Activated CD8-positive, alpha-beta memory T cell treated with anti-CD3 and anti-CD28 coated beads, Interleukin-2, amount 50 U/mL, for 1 hour (primary cell): ENCODE data around the gene PPP2R5A.
"Not testable (repeated sequence)": the region's sequence is repeated elsewhere in the genome, so short reads cannot be mapped to it uniquely, and the experiment has no call there.

Experiments used
- DNase-seq: peaks from one replicate; pipeline ENCODE4 v3.0.0-alpha.2; 2020; ENCODE audit errors: extremely low read depth

The PPP2R5A gene

DNA sequence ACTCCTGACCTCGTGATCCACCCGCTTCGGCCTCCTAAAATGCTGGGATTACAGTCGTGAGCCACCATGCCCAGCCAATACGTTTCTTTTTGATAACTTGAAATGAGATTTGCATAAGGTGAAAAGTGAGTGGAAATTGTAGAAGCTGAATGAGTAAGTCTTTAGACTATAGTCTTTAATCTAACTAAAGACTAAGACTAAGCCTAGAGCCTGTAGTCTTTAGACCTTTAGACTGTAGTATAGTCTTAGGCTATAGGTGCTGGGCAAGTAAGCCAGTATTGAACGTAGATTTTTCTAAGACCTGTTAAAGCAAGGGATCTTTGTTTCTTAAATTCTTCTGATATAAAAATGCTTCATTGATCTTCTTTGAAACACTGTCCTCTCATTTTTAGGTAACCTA lies 12.1 kb downstream of the PPP2R5A start:
- DNase-seq: no peak

DNA sequence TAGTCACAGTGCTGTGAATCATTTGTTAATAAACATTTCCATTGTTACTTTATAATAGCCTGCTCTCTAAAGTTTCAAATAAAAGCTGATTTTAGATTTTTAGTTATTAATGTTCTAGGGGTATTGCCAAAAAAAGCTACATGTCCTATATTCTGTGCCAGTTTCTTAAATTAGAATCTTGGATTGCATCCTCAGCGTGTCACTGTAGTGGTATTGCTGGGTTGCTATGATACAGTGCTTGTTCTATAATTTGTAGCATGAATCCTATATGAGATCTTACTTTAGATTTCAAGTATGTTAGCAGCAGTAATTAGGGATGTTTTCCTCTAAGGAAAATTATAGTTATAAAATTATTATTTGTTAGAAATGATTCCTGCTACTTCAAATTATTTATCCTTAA lies 16.4 kb downstream of the PPP2R5A start:
- DNase-seq: no peak

DNA sequence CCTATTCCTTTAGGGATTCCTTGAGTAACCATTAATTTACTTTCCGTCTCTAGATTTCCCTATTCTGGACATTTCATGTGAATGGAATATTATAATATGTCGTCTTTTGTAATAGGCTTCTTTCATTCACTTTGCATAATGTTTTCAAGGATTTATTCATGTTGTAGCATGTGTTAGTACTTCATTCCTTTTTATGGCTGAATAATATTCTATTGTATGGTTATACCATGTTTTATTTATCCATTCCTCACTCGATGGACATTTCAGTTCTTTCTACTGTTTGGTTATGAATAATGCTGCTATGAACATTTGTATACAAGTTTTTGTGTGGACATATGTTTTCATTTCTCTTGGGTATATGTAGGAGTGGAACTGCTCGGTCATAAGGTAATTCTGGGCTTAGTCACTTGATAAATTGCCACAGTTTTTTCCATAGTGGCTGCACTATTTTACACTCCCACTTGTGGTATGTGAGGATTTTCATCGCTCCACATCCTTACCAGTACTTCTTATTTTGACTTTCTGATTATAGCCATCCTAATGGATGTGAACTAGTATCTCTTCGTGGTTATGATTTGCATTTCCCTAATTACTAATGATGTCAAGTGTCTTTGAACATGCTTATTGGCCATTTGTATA lies 17.7 kb downstream of the PPP2R5A start:
- no peak for DNase-seq

DNA sequence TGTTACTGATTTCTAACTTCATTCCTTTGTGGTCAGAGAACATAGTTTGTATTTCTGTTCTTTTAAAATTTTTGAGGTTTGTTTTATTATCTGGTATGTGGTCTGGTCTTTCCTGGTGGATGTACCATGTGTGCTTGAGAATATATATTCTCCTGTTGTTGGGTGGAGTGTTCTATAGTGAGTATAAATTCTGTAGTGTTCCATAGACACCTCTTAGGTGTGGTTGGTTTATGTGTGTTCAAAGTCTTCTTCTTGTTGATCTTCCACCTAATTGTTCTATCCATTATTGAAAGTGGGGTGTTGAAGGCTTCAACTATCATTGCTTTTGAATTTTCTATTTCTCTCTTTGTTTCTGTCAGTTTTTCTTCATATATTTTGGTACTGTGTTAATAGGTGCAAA lies 20.1 kb downstream of the PPP2R5A start:
- DNase-seq: no peak

DNA sequence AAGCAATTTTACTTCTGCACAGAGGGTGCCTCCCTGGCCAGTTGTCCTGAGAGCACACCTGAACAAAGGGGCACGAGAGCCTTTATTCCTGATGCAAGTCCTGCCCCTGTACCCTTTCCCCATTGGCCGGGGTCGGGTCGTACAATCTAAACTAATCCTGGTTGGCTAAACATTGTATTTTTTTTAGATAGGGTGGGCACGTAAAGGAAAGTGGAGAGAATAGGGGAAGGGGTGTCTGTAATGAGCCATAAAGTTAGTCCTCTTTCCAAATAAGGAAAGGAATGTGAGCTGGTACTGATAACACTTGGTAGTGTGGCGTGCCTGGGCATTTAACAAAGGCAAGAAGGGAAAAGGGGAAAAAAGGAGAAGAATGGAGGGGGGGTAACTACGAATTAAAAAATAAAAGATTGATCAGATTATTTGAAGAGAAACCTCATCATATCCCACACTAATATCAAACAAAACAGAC lies 20.8 kb downstream of the PPP2R5A start:
- not testable (repeated sequence) for DNase-seq

DNA sequence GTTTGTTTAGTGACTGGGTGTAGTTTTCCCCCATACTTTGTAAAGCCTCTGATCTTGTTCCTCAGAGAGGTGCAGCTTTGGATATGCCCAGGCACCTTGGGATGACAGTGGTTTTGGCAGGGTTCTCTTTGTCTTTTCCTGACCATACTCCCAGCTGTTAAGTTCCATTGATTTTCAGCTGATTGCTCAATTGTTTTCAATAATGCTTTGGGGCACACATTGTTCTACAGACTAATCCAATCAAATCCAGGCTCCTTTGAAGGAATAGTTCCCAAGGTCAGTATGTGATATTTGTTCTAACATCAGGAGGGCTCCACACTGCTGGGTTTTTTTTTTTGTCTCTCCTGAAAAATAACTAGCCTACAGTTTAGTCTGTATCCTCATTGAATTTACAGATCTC lies 24.8 kb downstream of the PPP2R5A start:
- DNase-seq: no peak

DNA sequence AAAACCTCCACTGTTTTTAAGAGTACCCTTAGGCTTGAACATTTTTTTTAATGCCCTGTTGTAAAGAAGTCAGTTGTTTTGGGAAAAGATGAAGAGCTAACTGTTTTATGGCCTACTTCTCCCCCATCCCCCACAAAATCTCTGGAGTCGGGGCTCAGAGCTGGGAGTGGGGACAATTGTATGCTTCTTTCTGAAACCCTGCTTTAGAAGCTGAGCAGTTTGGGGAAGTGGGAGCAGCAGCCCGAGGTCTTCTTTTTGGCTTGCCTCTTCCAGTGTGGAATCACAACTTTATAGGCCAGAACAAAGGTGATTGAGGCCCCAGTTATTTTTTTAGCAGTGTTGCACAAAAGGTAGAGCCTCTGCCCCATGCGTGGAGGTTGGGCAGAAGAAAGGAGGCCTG lies 25.2 kb downstream of the PPP2R5A start:
- DNase-seq: no peak

DNA sequence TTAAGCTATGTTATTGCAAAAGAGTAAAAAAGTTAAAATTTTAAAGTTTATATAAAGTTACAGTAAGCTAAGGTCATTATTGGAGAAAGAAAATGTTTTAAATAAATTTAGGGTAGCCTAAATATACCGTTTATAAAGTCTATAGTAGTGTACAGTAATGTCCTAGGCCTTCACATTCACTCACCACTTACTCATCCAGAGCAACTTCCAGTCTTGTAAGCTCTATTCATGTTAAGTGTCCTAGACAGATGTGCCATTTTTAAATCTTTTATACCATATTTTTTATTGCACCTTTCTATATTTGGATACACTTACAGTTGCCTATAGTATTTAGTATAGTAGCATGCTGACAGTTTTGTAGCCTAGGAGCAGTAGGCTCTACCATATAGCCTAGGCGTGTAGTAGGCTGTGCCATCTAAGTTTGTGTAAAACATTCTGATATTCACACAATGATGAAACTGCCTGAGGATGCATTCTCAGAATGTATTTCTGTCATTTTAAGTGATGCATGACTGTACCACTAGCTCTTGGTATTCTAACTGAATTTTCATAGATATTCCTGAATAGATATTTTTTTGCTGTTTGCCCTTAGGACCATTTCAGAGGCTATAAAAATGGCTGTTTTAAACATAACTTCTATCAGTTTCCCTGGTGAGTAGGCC lies 26.8 kb downstream of the PPP2R5A start:
- DNase-seq: no peak

DNA sequence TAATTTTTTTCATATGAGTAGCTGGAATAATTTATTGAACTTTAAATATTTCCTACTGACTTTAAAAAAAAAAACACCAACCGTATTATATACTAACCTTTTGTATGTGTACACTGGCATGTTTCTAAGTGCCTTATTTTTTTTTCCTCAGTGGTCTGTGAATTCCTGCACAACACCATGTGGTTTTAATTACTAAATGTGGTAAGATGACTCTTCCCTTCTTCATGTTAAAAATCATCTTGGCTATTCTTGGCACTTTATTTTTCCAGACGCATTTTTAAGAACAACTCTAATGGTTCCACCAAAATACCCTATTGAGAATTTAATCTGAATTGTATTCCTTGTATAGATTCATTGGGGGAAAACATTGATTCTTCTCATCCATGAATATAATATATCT lies 28.4 kb downstream of the PPP2R5A start:
- DNase-seq: no peak

DNA sequence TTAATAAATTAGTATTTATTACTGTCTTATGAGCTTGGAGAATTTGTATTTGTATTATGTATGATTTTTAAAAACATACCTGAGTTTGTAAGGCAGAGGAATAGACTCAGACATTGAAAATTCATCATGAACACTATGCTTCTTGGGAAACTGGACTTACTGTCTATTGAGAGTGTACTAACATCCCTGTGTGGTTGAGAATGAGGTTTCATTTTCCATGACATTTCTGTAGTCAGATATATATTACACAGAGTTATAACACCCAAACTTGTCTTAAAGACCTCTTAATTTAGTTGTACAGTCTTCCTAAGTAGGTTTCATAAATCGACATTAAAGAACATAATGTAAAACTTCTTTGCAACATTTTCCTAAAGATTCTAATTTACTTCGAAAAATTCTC lies 30.0 kb downstream of the PPP2R5A start:
- DNase-seq: no peak

DNA sequence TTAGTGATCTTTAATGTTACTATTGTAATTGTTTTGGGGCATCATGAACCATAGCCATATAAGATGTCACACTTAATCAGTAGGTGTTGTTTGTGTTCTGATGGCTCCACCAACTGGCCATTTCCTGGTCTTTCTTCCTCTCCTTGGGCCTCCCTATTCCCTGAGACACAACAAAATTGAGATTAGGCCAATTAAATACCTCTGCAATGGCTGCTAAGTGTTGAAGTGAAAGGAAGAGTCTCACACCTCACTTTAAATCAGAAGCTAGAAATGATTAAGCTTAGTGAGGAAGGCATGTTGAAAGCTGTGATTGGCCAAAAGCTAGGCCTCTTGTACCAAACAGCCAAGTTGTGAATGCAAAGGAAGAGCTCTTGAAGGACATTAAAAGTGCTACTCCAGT lies 30.7 kb downstream of the PPP2R5A start:
- DNase-seq: no peak

DNA sequence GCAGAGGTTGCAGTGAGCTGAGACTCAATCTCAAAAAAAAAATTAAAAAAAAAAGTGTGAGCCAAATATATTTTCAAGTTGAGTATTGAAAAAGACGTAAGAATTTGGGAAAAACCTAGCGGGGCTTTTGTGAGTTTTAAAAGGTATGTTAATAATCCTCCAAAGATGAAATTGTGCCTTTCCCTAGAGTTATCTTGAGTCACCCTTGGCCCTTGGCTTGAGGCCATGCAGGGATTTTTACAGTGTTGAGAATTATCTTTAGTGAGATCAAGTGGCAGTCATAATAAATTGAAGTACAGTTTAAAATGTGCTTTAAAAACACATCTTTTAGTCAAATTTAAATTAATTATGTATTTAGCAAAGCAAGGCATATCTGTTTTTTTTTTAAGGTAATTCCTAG lies 32.7 kb downstream of the PPP2R5A start:
- no peak for DNase-seq

DNA sequence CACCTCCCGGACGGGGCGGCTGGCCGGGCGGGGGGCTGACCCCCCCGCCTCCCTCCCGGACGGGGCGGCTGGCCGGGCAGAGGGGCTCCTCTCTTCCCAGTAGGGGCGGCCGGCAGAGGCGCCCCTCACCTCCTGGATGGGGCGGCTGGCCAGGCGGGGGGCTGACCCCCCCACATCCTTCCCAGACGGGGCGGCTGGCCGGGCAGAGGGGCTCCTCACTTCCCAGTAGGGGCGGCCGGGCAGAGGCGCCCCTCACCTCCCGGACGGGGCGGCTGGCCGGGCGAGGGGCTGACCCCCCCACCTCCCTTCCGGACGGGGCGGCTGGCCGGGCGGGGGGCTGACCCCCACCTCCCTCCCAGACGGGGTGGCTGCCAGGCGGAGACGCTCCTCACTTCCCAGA lies 35.8 kb downstream of the PPP2R5A start:
- not testable (repeated sequence) for DNase-seq

DNA sequence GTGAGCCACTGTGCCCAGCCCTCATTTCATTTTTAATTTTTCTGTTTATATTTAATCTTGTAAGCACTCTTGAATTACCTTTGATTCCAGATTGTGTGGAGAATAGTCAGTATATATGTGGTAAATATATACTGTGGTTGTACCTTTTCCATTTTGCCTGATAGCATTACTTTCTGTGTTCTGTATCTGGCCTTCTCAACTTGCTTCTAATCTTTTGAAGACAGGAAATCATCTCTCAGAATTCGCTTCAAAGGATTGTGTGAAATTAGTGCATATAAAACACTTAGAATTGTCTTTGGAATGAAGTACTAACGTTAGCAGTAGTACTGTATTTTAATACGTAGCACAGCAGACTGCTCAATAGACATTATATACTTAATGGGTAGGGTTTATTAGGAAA lies 37.9 kb downstream of the PPP2R5A start:
- DNase-seq: no peak

DNA sequence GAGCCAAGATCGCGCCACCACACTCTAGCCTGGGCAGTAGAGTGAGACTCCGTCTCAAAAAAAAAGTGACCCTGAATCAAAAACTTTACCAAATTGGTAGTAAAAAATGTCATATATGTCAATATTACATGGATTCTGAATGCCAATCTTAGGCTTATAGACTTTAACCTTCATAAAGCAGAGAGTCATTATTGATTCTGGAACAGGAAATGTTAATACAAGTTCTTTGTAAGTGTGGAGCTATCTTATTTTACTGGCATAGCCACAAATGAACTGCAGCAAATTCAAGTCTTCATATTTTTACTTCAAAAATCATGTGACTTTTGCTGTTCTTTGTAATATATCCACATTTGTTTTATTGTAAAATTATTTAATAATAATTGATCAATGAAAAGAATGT lies 41.3 kb downstream of the PPP2R5A start:
- DNase-seq: no peak

DNA sequence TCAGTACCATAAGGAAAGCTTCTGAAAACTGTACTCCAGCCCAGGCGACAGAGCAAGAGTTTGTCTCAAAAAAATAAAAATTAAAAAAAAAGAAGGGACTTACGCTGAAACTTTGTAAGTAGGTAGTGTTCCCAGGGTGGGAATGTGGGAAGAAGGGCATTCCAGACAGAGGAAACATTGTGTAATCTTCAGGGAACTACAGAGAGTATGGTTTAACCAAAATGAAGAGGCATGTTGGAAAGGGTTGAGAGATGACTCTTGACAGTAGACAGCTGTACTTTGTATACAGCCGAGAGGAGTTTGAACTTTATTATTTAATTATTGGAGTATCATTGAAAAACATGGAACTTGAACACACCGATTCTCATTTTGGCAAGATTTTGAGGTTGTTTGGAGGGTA lies 43.0 kb downstream of the PPP2R5A start:
- DNase-seq: no peak

DNA sequence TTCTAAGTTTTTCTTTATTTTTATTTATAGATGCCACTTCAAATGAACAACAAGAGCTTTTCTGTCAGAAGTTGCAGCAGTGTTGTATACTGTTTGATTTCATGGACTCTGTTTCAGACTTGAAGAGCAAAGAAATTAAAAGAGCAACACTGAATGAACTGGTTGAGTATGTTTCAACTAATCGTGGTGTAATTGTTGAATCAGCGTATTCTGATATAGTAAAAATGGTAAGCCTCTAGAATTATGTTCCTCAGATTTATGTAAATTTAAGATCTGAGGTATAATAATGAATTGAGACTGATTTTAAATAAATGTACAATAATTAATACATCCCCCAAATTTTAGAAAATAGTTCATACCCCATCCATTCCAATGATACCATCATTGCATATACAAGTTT lies 43.9 kb downstream of the PPP2R5A start:
- DNase-seq: no peak

DNA sequence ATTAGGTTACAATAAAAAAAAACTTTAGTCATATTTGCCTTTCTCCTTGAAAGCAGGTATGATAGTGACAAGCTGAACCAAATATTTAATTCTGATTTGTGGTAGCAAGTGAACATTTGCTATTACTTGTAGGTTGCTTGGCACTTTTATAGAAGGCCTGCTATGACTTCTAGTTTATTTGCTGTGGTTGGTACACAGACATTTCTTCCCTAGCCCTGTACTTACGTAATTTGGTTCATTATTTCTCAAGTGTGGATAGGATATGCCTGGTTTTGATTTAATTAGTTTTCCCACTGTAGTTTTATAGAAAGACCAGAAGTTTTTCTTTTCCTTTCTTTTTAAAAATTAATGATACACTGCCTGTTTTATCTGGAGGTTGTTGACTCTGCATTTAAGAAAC lies 55.9 kb downstream of the PPP2R5A start:
- DNase-seq: no peak

DNA sequence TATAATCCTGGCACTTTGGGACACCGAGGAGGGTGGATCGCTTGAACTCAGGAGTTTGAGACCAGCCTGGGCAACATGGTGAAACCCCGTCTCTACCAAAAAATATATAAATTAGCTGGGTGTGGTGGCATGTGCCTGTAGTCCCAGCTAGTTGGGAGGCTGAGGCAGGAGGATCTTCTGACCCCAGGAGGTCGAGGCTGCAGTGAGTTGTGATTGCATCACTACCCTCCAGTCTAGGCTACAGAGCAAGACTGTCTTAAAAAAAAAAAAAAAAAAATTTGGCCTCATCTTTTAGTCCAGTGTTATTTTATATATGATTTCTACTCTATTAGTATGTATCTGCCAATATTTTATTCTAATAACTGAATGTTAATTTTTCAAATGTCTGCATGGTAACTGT lies 59.7 kb downstream of the PPP2R5A start:
- no peak for DNase-seq

DNA sequence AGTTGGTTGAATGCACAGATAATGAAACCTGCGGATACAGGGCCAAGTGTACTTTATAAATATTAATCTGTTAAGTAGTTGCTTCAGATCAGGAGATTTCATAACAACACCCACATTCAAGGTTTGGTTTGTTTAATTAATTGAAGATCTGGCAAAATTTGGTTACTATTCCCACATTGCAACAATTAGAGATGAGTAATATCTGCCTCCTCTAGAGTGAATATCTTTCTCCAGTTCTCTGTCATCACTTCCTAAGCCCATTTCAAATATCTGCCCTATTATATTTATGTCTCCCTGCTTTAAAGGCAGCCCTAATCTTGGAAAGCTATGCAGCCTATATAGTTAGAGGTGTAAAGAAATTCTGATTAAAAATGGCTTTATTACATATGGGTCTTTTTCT lies 61.4 kb downstream of the PPP2R5A start:
- DNase-seq: no peak

DNA sequence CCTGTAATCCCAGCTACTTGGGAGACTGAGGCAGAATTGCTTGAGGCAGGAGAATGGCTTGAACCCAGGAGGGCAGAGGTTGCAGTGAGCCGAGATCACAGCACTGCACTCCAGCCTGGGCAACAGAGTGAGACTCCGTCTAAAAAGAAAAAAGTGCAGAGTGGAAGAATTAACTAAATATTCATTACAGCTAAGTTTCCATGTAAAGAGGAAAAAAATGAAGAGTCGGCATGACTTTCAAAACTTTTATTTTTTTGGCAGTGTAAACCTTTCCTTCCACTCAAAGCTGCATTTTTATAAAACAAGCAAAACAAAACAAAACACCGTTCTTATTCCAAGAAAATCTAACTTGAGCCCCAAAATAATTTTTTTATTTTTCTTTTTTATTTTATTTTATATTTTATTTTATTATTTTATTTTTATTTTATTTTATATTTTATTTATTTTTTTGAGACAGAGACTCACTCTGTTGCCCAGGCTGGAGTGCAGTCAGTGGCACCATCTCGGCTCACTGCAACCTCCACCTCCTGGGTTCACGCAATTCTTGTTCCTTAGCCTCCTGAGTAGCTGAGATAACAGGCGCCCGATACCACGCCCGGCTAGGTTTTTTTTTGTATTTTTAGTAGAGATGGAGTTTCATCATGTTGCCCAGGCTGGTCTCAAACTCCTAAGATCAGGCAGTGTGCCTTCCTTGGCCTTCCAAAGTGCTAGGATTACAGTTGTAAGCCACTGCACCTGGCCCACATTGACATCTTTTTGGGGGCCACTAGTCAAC lies 66.6 kb downstream of the PPP2R5A start:
- DNase-seq: no peak

DNA sequence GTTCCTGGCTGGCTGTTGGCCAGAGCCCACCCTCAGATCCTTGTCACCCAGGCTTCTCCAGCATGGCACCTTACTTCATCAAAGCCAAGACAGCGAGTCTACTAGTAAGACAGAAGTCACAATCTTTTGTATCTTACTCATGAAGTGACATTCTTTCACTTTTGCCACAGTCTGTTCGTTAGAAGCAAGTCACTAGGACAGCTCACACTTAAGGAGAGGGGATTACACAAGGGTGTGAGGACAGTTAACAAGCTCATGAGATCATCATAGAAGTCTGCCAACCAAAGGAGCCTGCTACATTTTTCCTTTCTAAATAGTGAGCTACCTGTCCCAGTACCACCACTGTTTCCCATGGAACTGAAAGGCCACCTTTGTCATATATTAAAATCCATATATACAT lies 68.0 kb downstream of the PPP2R5A start:
- DNase-seq: no peak

DNA sequence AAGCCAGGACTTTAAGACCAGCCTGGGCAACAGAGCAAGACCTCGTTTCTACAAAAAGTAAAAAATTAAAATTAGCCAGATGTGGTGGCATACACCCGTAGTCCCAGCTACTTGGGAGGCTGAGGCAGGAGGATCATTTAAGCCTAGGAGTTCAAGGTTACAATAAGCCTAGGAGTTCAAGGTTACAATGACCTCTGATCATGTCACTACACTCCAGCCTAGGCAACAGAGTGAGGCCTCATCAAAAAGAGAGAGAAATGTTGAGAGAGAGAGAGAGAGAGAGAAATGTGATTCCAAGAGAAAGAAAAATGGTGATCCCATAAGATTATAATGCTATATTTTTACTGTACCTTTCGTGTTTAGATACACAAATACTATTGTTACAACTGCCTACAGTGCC lies 69.3 kb downstream of the PPP2R5A start:
- DNase-seq: no peak
